Fibroblast of lung (primary cell): ENCODE results near the gene OAS3. TPM values are rescaled to one million over a fixed set of nuclear protein-coding genes. Genes with fewer than 3 reads are reported as not detected.

Experiments
- DNase-seq, 2 donors: peaks; one replicate each; pipeline versions ENCODE4 v3.0.0 to v3.0.0-alpha.2; 2010; ENCODE audit warnings: low read depth in 2 of 2
- H2AFZ ChIP-seq: 2 replicates; pipeline ENCODE4 v1.5.1; 2012; ENCODE audit warnings: low read length, control low read depth, inconsistent platforms
- H3K27ac ChIP-seq: 2 replicates; pipeline ENCODE4 v1.5.1; 2011; ENCODE audit warnings: low read length, control low read depth; ENCODE audit not compliant: insufficient read depth
- H3K27me3 ChIP-seq: 2 replicates; pipeline ENCODE4 v1.5.1; 2011; ENCODE audit warnings: mild to moderate bottlenecking, low read length; ENCODE audit not compliant: control insufficient read depth, insufficient read depth
- H3K36me3 ChIP-seq: 2 replicates; pipeline ENCODE4 v1.5.1; 2011; ENCODE audit warnings: low read length; ENCODE audit not compliant: control insufficient read depth, insufficient read depth
- H3K4me1 ChIP-seq: 2 replicates; pipeline ENCODE4 v1.5.1; 2011; ENCODE audit warnings: low read length; ENCODE audit not compliant: control insufficient read depth, insufficient read depth; ENCODE audit errors: extremely low read depth
- H3K4me2 ChIP-seq: 2 replicates; pipeline ENCODE4 v1.5.1; 2011; ENCODE audit warnings: low read length, control low read depth; ENCODE audit not compliant: insufficient read depth; ENCODE audit errors: extremely low read depth
- H3K4me3 ChIP-seq, 4 experiments: fragments of 200-600 bp in 1 of 4; sonication (generic) in 1 of 4; replicated peaks in 1 of 4; 2 replicates each; pipeline ENCODE4 v1.5.1; 2011 to 2016; ENCODE audit warnings: low read length in 4 of 4, low read depth in 3 of 4, mild to moderate bottlenecking in 3 of 4, control low read depth in 2 of 4, inconsistent platforms in 1 of 4, mixed read lengths in 1 of 4; ENCODE audit not compliant: insufficient read depth in 1 of 4; ENCODE audit errors: control extremely low read depth in 1 of 4
- H3K79me2 ChIP-seq: 2 replicates; pipeline ENCODE4 v1.5.1; 2012; ENCODE audit warnings: mild to moderate bottlenecking, low read length, inconsistent platforms; ENCODE audit not compliant: control insufficient read depth, insufficient read depth
- H3K9ac ChIP-seq: 2 replicates; pipeline ENCODE4 v1.5.1; 2011; ENCODE audit warnings: mild to moderate bottlenecking, low read length, control low read depth; ENCODE audit not compliant: insufficient read depth
- H3K9me3 ChIP-seq: 2 replicates; pipeline ENCODE4 v1.5.1; 2012; ENCODE audit warnings: low read depth, low read length; ENCODE audit not compliant: control insufficient read depth, insufficient read depth
- H4K20me1 ChIP-seq: 2 replicates; pipeline ENCODE4 v1.5.1; 2011; ENCODE audit warnings: low read length; ENCODE audit not compliant: control insufficient read depth, insufficient read depth; ENCODE audit errors: extremely low read depth
- EZH2 ChIP-seq: IDR thresholded peaks from 2 replicates; pipeline ENCODE4 v1.5.1; 2012; ENCODE audit warnings: low read length, control low read depth, mild to moderate bottlenecking; ENCODE audit errors: missing control alignments
- polyA plus RNA-seq, 2 donors: library from polyadenylated mRNA; depleted of rRNA in 1 of 2; stranded (reverse) in 1 of 2; unstranded in 1 of 2; fragments of >200 nt; gene quantifications; 2 replicates each; pipeline ENCODE4 v1.2.1, GENCODE V29; 2011 to 2012; ENCODE audit warnings: missing spikeins in 1 of 2
- total RNA-seq: library from RNA; depleted of rRNA; stranded (reverse); fragments of >200 nt; gene quantifications from 2 replicates; pipeline ENCODE4 v1.2.1, GENCODE V29; 2014
- TF ChIP-seq, protein P1 (sequence below), 2 donors: IDR thresholded peaks in 1 of 2; conservative IDR thresholded peaks in 1 of 2; 1 replicate in 1 of 2; 2 replicates in 1 of 2; pipeline ENCODE4 v1.5.1; 2011 to 2012; ENCODE audit warnings: low read length in 2 of 2, control low read depth in 1 of 2, inconsistent platforms in 1 of 2, low read depth in 1 of 2, mild to moderate bottlenecking in 1 of 2

OAS3 gene
- total and polyA plus RNA-seq, 2 donors (not counting 1 experiment from before 2014, with no cell fraction given), result 3.5 to 7.0 TPM

DNA sequence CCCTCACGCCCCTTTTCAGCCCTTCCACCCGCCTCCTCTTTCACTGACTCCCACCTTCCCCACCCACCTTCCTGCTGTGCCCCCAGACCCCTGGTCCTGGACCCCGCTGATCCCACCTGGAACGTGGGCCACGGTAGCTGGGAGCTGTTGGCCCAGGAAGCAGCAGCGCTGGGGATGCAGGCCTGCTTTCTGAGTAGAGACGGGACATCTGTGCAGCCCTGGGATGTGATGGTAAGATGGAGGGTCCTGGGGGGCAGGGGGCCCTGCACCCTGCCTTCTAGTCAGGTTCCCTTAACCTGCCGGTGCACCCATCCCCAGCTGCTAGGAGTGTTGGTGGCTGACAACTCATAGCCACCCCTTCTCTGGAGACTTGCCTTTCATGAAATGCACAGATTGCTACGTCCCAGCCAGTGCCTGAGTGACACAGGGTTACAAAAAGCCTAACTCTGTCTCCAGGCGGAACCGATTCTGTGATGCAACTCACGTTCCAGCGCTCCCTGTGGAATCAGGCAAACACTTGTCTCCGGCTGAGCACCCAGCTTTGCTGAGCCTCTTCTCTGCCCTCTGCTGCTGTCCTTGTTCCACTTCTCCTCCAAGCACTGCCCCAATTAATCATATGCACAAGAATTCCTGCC lies 25.1 kb downstream of the OAS3 start:
- no peak overlapping the region for H3K4me3 ChIP-seq
- no peaks in the 10 kb centered on the region for H4K20me1 ChIP-seq
- no peaks in the 10 kb centered on the region for H3K4me1 ChIP-seq
- DNase-seq, result no peak
- no peaks in the 10 kb centered on the region for H3K9me3 ChIP-seq
- no peak for TF ChIP-seq EZH2
- TF ChIP-seq, protein P1, sequence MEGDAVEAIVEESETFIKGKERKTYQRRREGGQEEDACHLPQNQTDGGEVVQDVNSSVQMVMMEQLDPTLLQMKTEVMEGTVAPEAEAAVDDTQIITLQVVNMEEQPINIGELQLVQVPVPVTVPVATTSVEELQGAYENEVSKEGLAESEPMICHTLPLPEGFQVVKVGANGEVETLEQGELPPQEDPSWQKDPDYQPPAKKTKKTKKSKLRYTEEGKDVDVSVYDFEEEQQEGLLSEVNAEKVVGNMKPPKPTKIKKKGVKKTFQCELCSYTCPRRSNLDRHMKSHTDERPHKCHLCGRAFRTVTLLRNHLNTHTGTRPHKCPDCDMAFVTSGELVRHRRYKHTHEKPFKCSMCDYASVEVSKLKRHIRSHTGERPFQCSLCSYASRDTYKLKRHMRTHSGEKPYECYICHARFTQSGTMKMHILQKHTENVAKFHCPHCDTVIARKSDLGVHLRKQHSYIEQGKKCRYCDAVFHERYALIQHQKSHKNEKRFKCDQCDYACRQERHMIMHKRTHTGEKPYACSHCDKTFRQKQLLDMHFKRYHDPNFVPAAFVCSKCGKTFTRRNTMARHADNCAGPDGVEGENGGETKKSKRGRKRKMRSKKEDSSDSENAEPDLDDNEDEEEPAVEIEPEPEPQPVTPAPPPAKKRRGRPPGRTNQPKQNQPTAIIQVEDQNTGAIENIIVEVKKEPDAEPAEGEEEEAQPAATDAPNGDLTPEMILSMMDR (conservative IDR thresholded peaks at IDR 0.05 in 1 of 2, IDR thresholded peaks at IDR 0.05 in 1 of 2; ENCODE audit: low read depth in 1 of 2, low read length in 2 of 2), result no peak
- no peaks in the 10 kb centered on the region for H3K27me3 ChIP-seq
- H3K9ac ChIP-seq, result no peak overlapping the region
- H3K36me3 ChIP-seq, result no peaks in the 10 kb centered on the region
- no peaks in the 10 kb centered on the region for H3K79me2 ChIP-seq
- no peak overlapping the region for H3K27ac ChIP-seq
- H3K4me2 ChIP-seq, result no peak overlapping the region
- H2AFZ ChIP-seq, result no peak overlapping the region

DNA sequence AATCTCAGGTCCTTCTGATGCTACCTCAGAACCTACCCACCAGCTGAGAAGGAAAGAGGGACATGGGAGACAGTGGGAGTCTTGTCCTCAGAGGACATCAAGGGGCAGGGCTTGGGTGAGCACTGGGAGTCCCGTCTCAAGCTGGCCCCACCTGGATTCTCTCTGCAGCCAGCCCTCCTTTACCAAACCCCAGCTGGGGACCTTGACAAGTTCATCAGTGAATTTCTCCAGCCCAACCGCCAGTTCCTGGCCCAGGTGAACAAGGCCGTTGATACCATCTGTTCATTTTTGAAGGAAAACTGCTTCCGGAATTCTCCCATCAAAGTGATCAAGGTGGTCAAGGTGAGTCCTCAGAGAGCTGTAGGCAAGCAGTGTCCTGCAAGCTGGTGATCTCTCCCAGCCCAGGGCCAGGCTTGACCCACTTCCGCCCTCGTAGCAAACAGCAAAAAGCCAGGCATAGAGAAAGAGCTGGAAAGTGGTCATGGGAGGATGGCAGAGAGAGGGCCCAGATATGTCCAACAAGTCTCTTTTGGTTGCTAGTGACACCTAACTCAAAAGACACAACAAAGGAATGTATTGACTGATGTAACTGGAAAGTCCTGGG lies 25.9 kb downstream of the OAS3 start:
- no peak for DNase-seq
- H3K9ac ChIP-seq, result no peak overlapping the region

DNA sequence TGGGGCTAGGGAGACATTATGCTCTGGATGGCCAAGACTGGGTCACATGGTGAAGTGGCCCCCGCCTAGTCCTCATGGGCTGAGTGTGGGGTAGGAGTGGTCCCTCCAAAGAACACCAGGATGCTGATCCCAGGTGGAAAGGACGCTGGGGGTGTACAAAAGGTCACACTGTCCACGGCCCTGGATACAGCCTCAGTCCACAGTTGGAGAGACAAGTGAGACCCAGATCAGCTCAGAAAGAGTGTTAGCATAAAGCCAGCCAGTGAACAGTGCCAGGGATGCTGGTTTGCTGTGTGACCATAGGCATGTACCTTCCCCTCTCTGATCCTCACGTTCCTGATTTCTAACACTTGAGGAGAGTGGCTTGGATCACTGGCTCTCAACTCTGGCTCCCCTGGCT lies 26.6 kb downstream of the OAS3 start:
- no peak for TF ChIP-seq EZH2
- TF ChIP-seq, protein P1 (conservative IDR thresholded peaks at IDR 0.05 in 1 of 2, IDR thresholded peaks at IDR 0.05 in 1 of 2; ENCODE audit: low read depth in 1 of 2, low read length in 2 of 2), result no peak
- Histone ChIP-seq H3K27ac (no peak overlapping the region), H3K9ac (no peak overlapping the region), H3K4me1 (no peaks in the 10 kb centered on the region), H3K79me2 (no peaks in the 10 kb centered on the region), H4K20me1 (no peaks in the 10 kb centered on the region), H3K4me3 (no peak overlapping the region), H3K9me3 (no peaks in the 10 kb centered on the region), H2AFZ (no peak overlapping the region), H3K27me3 (no peaks in the 10 kb centered on the region), H3K36me3 (no peaks in the 10 kb centered on the region), H3K4me2 (no peak overlapping the region)
- DNase-seq, result no peak

More for the DNA sequence above, 25.9 kb downstream of the OAS3 start:
- Histone ChIP-seq H3K9me3 (no peaks in the 10 kb centered on the region), H2AFZ (no peak overlapping the region), H3K4me2 (no peak overlapping the region), H3K27ac (no peak overlapping the region), H3K79me2 (no peaks in the 10 kb centered on the region), H4K20me1 (no peaks in the 10 kb centered on the region), H3K4me3 (no peak overlapping the region), H3K27me3 (no peaks in the 10 kb centered on the region), H3K4me1 (no peaks in the 10 kb centered on the region), H3K36me3 (no peaks in the 10 kb centered on the region)
- no peak for TF ChIP-seq EZH2
- TF ChIP-seq, protein P1 (conservative IDR thresholded peaks at IDR 0.05 in 1 of 2, IDR thresholded peaks at IDR 0.05 in 1 of 2; ENCODE audit: low read depth in 1 of 2, low read length in 2 of 2), result no peak
